ENCODE data around the gene FGFR2.

GRCh38 chr10:121444520-121445165, 153.6 kb downstream of the FGFR2 start:
- TF ChIP-seq, protein P1, sequence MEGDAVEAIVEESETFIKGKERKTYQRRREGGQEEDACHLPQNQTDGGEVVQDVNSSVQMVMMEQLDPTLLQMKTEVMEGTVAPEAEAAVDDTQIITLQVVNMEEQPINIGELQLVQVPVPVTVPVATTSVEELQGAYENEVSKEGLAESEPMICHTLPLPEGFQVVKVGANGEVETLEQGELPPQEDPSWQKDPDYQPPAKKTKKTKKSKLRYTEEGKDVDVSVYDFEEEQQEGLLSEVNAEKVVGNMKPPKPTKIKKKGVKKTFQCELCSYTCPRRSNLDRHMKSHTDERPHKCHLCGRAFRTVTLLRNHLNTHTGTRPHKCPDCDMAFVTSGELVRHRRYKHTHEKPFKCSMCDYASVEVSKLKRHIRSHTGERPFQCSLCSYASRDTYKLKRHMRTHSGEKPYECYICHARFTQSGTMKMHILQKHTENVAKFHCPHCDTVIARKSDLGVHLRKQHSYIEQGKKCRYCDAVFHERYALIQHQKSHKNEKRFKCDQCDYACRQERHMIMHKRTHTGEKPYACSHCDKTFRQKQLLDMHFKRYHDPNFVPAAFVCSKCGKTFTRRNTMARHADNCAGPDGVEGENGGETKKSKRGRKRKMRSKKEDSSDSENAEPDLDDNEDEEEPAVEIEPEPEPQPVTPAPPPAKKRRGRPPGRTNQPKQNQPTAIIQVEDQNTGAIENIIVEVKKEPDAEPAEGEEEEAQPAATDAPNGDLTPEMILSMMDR (IDR thresholded peaks at IDR 0.05): no peak
- no peak for TF ChIP-seq POLR2A (IDR thresholded peaks at IDR 0.05)

Measured in heart left ventricle (tissue), 13 donors.